ENCODE results near the gene PIERCE2.

PIERCE2 gene

GRCh38 chr15:55408012-55408928 is at the start of gene PIERCE2, which contains the start of gene CCPG1:
Gene PIERCE2, plus strand, starts transcription at chr15:55408495. Its CDS starts 274 bp downstream, at chr15:55408769.
Gene CCPG1, minus strand, starts transcription at chr15:55408359. Its CDS starts 18,935 bp downstream, at chr15:55389424.
- Histone ChIP-seq H3K36me3 (ENCODE audit: insufficient read depth, low read length) (no peaks in the 10 kb centered on the region), H2AFZ (ENCODE audit: low read depth, low read length) (peak within 1 kb of the TSS; percentile 52), H3K4me3 (ENCODE audit: low read length) (peak within 1 kb of the TSS; percentile 74), H3K27me3 (ENCODE audit: insufficient read depth, low read length) (no peaks in the 10 kb centered on the region), H3K4me1 (ENCODE audit: insufficient read depth, low read length) (peaks cover 3% of the 10 kb centered on the region), H3K9me3 (ENCODE audit: low read length) (peaks cover 2% of the 10 kb centered on the region)

GRCh38 chr15:55360256-55360655 is 48.0 kb upstream of the PIERCE2 start:
- Histone ChIP-seq H2AFZ (ENCODE audit: low read depth, low read length) (no peak overlapping the region), H3K27me3 (ENCODE audit: insufficient read depth, low read length) (no peaks in the 10 kb centered on the region), H3K36me3 (ENCODE audit: insufficient read depth, low read length) (peaks cover 4% of the 10 kb centered on the region), H3K9me3 (ENCODE audit: low read length) (no peaks in the 10 kb centered on the region), H3K4me3 (ENCODE audit: low read length) (no peak overlapping the region), H3K4me1 (ENCODE audit: insufficient read depth, low read length) (no peaks in the 10 kb centered on the region)

- Histone ChIP-seq H2AFZ (ENCODE audit: low read depth, low read length) (no peak overlapping the region), H3K9me3 (ENCODE audit: low read length) (no peaks in the 10 kb centered on the region), H3K36me3 (ENCODE audit: insufficient read depth, low read length) (no peaks in the 10 kb centered on the region), H3K4me3 (ENCODE audit: low read length) (no peak overlapping the region), H3K27me3 (ENCODE audit: insufficient read depth, low read length) (no peaks in the 10 kb centered on the region), H3K4me1 (ENCODE audit: insufficient read depth, low read length) (no peaks in the 10 kb centered on the region)
Observed at GRCh38 chr15:55361048-55361447, 47.2 kb upstream of the PIERCE2 start.

GRCh38 chr15:55362641-55363040 is 45.7 kb upstream of the PIERCE2 start:
- H3K36me3 ChIP-seq (ENCODE audit: insufficient read depth, low read length): no peaks in the 10 kb centered on the region
- no peak overlapping the region for H2AFZ ChIP-seq (ENCODE audit: low read depth, low read length)
- H3K9me3 ChIP-seq (ENCODE audit: low read length): no peaks in the 10 kb centered on the region
- no peaks in the 10 kb centered on the region for H3K27me3 ChIP-seq (ENCODE audit: insufficient read depth, low read length)
- H3K4me3 ChIP-seq (ENCODE audit: low read length): no peak overlapping the region
- H3K4me1 ChIP-seq (ENCODE audit: insufficient read depth, low read length): no peaks in the 10 kb centered on the region

- Histone ChIP-seq H3K36me3 (ENCODE audit: insufficient read depth, low read length) (peaks cover 9% of the 10 kb centered on the region), H3K9me3 (ENCODE audit: low read length) (no peaks in the 10 kb centered on the region), H3K4me1 (ENCODE audit: insufficient read depth, low read length) (no peaks in the 10 kb centered on the region), H3K4me3 (ENCODE audit: low read length) (no peak overlapping the region), H2AFZ (ENCODE audit: low read depth, low read length) (no peak overlapping the region), H3K27me3 (ENCODE audit: insufficient read depth, low read length) (no peaks in the 10 kb centered on the region)
Observed at GRCh38 chr15:55366981-55367380, 41.3 kb upstream of the PIERCE2 start.

GRCh38 chr15:55372701-55373440 is 35.4 kb upstream of the PIERCE2 start:
- Histone ChIP-seq H2AFZ (ENCODE audit: low read depth, low read length) (no peak overlapping the region), H3K4me1 (ENCODE audit: insufficient read depth, low read length) (no peaks in the 10 kb centered on the region), H3K27me3 (ENCODE audit: insufficient read depth, low read length) (no peaks in the 10 kb centered on the region), H3K4me3 (ENCODE audit: low read length) (no peak overlapping the region), H3K9me3 (ENCODE audit: low read length) (no peaks in the 10 kb centered on the region), H3K36me3 (ENCODE audit: insufficient read depth, low read length) (peaks cover 28% of the 10 kb centered on the region)

- H3K9me3 ChIP-seq (ENCODE audit: low read length): peaks cover 6% of the 10 kb centered on the region
- H3K4me3 ChIP-seq (ENCODE audit: low read length): no peak overlapping the region
- H3K4me1 ChIP-seq (ENCODE audit: insufficient read depth, low read length): no peaks in the 10 kb centered on the region
- no peaks in the 10 kb centered on the region for H3K27me3 ChIP-seq (ENCODE audit: insufficient read depth, low read length)
- no peak overlapping the region for H2AFZ ChIP-seq (ENCODE audit: low read depth, low read length)
- peaks cover 22% of the 10 kb centered on the region for H3K36me3 ChIP-seq (ENCODE audit: insufficient read depth, low read length)
Observed at GRCh38 chr15:55379095-55379494, 29.2 kb upstream of the PIERCE2 start.

- H3K4me1 ChIP-seq (ENCODE audit: insufficient read depth, low read length): no peaks in the 10 kb centered on the region
- peaks cover 18% of the 10 kb centered on the region for H3K36me3 ChIP-seq (ENCODE audit: insufficient read depth, low read length)
Observed at GRCh38 chr15:55381595-55381994, 26.7 kb upstream of the PIERCE2 start.

GRCh38 chr15:55383687-55384086 is 24.6 kb upstream of the PIERCE2 start:
- H3K27me3 ChIP-seq (ENCODE audit: insufficient read depth, low read length): no peaks in the 10 kb centered on the region
- H3K9me3 ChIP-seq (ENCODE audit: low read length): peaks cover 6% of the 10 kb centered on the region
- no peaks in the 10 kb centered on the region for H3K4me1 ChIP-seq (ENCODE audit: insufficient read depth, low read length)
- H2AFZ ChIP-seq (ENCODE audit: low read depth, low read length): no peak overlapping the region
- H3K36me3 ChIP-seq (ENCODE audit: insufficient read depth, low read length): peaks cover 10% of the 10 kb centered on the region
- H3K4me3 ChIP-seq (ENCODE audit: low read length): no peak overlapping the region

More at GRCh38 chr15:55381595-55381994, 26.7 kb upstream of the PIERCE2 start:
- H3K9me3 ChIP-seq (ENCODE audit: low read length): peaks cover 6% of the 10 kb centered on the region
- H2AFZ ChIP-seq (ENCODE audit: low read depth, low read length): no peak overlapping the region
- no peak overlapping the region for H3K4me3 ChIP-seq (ENCODE audit: low read length)
- H3K27me3 ChIP-seq (ENCODE audit: insufficient read depth, low read length): no peaks in the 10 kb centered on the region

GRCh38 chr15:55387027-55387426 is 21.3 kb upstream of the PIERCE2 start:
- no peak overlapping the region for H3K4me3 ChIP-seq (ENCODE audit: low read length)
- peaks cover 6% of the 10 kb centered on the region for H3K9me3 ChIP-seq (ENCODE audit: low read length)
- H2AFZ ChIP-seq (ENCODE audit: low read depth, low read length): no peak overlapping the region
- H3K4me1 ChIP-seq (ENCODE audit: insufficient read depth, low read length): no peaks in the 10 kb centered on the region
- H3K27me3 ChIP-seq (ENCODE audit: insufficient read depth, low read length): no peaks in the 10 kb centered on the region
- H3K36me3 ChIP-seq (ENCODE audit: insufficient read depth, low read length): peaks cover 10% of the 10 kb centered on the region

- Histone ChIP-seq H2AFZ (ENCODE audit: low read depth, low read length) (no peak overlapping the region), H3K36me3 (ENCODE audit: insufficient read depth, low read length) (peaks cover 5% of the 10 kb centered on the region), H3K27me3 (ENCODE audit: insufficient read depth, low read length) (no peaks in the 10 kb centered on the region), H3K9me3 (ENCODE audit: low read length) (no peaks in the 10 kb centered on the region), H3K4me1 (ENCODE audit: insufficient read depth, low read length) (no peaks in the 10 kb centered on the region), H3K4me3 (ENCODE audit: low read length) (no peak overlapping the region)
Observed at GRCh38 chr15:55389264-55389607, 19.1 kb upstream of the PIERCE2 start.

- no peaks in the 10 kb centered on the region for H3K4me1 ChIP-seq (ENCODE audit: insufficient read depth, low read length)
- no peaks in the 10 kb centered on the region for H3K36me3 ChIP-seq (ENCODE audit: insufficient read depth, low read length)
- H3K27me3 ChIP-seq (ENCODE audit: insufficient read depth, low read length): no peaks in the 10 kb centered on the region
- H2AFZ ChIP-seq (ENCODE audit: low read depth, low read length): no peak overlapping the region
- H3K4me3 ChIP-seq (ENCODE audit: low read length): no peak overlapping the region
- H3K9me3 ChIP-seq (ENCODE audit: low read length): peaks cover 2% of the 10 kb centered on the region
Observed at GRCh38 chr15:55394694-55395093, 13.6 kb upstream of the PIERCE2 start.

GRCh38 chr15:55398243-55398642 is 10.1 kb upstream of the PIERCE2 start:
- Histone ChIP-seq H3K4me1 (ENCODE audit: insufficient read depth, low read length) (no peaks in the 10 kb centered on the region), H3K27me3 (ENCODE audit: insufficient read depth, low read length) (no peaks in the 10 kb centered on the region), H2AFZ (ENCODE audit: low read depth, low read length) (no peak overlapping the region), H3K36me3 (ENCODE audit: insufficient read depth, low read length) (no peaks in the 10 kb centered on the region), H3K4me3 (ENCODE audit: low read length) (no peak overlapping the region), H3K9me3 (ENCODE audit: low read length) (peaks cover 2% of the 10 kb centered on the region)
